PC-3 (cell line): ENCODE data around the gene DDX10. TPM values are rescaled to one million over a fixed set of nuclear protein-coding genes. Genes with fewer than 3 reads are reported as not detected.

Experiments
- ATAC-seq: fragments of 200-7000 bp; cut with Tn5 transposase; 2 replicates; pipeline ENCODE4 v1.9.1; 2020; ENCODE audit warnings: mild to moderate bottlenecking, moderate library complexity
- BruUV-seq: library from RNA; stranded (reverse); fragments of 400-500 nt; replicated peaks from 2 replicates; lab custom pipeline; 2021; lab: Mats Ljungman, UMichigan
- CTCF ChIA-PET: fragments of 300-600 bp; sonication (Branson Sonifier 250); formaldehyde crosslinking; loops from one replicate; lab custom pipeline; 2022; ENCODE audit warnings: antibody characterized with exemption; lab: Charles Lee
- POLR2A ChIA-PET: fragments of 300-600 bp; sonication (Branson Sonifier 250); formaldehyde crosslinking; loops from one replicate; lab custom pipeline; 2022; ENCODE audit warnings: antibody characterized with exemption; ENCODE audit not compliant: unreplicated experiment; lab: Charles Lee
- DNase-seq: peaks from one replicate; pipeline ENCODE4 v3.0.0-alpha.2; 2015
- H2AFZ ChIP-seq: fragments of 300-600 bp; sonication (generic); 2 replicates; pipeline ENCODE4 v1.6.0; 2016; ENCODE audit warnings: antibody characterized with exemption, low read length
- H3F3A ChIP-seq: fragments of 300-600 bp; sonication (generic); one replicate; pipeline ENCODE4 v1.6.0; 2017; ENCODE audit warnings: antibody characterized with exemption, low read length, control low read depth, mild to moderate bottlenecking; ENCODE audit not compliant: unreplicated experiment
- H3K27ac ChIP-seq: fragments of 300-600 bp; sonication (generic); 2 replicates; pipeline ENCODE4 v1.5.1; 2016; ENCODE audit warnings: mild to moderate bottlenecking, low read length
- H3K27me3 ChIP-seq: fragments of 300-600 bp; sonication (generic); 2 replicates; pipeline ENCODE4 v1.6.1; 2016; ENCODE audit warnings: low read length, mixed read lengths
- H3K36me3 ChIP-seq: fragments of 300-600 bp; sonication (generic); 2 replicates; pipeline ENCODE4 v1.6.1; 2016; ENCODE audit warnings: low read depth, mixed run types, low read length, mixed read lengths
- H3K4me1 ChIP-seq: fragments of 300-600 bp; sonication (generic); 2 replicates; pipeline ENCODE4 v1.5.1; 2016; ENCODE audit warnings: low read length; ENCODE audit not compliant: insufficient read depth
- H3K4me2 ChIP-seq: fragments of 300-600 bp; sonication (generic); 2 replicates; pipeline ENCODE4 v1.6.0; 2016; ENCODE audit warnings: low read length
- H3K4me3 ChIP-seq: fragments of 300-600 bp; sonication (generic); 2 replicates; pipeline ENCODE4 v1.5.1; 2016; ENCODE audit warnings: mild to moderate bottlenecking, low read length, mixed read lengths
- H3K79me2 ChIP-seq: fragments of 300-600 bp; sonication (generic); 2 replicates; pipeline ENCODE4 v1.6.1; 2017; ENCODE audit warnings: low read length, mixed read lengths
- H3K9ac ChIP-seq: fragments of 300-600 bp; sonication (generic); 2 replicates; pipeline ENCODE4 v1.6.0; 2016; ENCODE audit warnings: mild to moderate bottlenecking, low read length
- H3K9me2 ChIP-seq: fragments of 300-600 bp; sonication (generic); replicated peaks from 2 replicates; pipeline ENCODE4 v1.6.1; 2016; ENCODE audit warnings: mixed run types, low read length, mixed read lengths
- H3K9me3 ChIP-seq: fragments of 300-600 bp; sonication (generic); 2 replicates; pipeline ENCODE4 v1.6.1; 2016; ENCODE audit warnings: low read length, mixed read lengths
- H4K20me1 ChIP-seq: fragments of 300-600 bp; sonication (generic); 2 replicates; pipeline ENCODE4 v1.6.1; 2016; ENCODE audit warnings: low read length, mixed read lengths
- EZH2 ChIP-seq: fragments of 300-600 bp; sonication (generic); IDR thresholded peaks from one replicate; pipeline ENCODE4 v1.6.1; 2017; ENCODE audit warnings: antibody characterized with exemption, mild to moderate bottlenecking, low read length; ENCODE audit not compliant: unreplicated experiment
- EZH2phosphoT487 ChIP-seq: fragments of 300-600 bp; sonication (generic); IDR thresholded peaks from 2 replicates; pipeline ENCODE4 v1.6.1; 2018; ENCODE audit warnings: mild to moderate bottlenecking, antibody characterized with exemption, low read length, borderline replicate concordance
- intact Hi-C: fragments of 100-400 bp; cut with micrococcal nuclease; formaldehyde crosslinking; loops from 2 replicates; pipeline ENCODE4 v1.9.0; 2023
- total RNA-seq: library from RNA; depleted of rRNA; stranded (reverse); fragments of >200 nt; gene quantifications from 2 replicates; pipeline ENCODE4 v1.2.3, GENCODE V29; 2014
- TF ChIP-seq, protein P1 (sequence below): fragments of 300-600 bp; sonication (generic); conservative IDR thresholded peaks from 2 replicates; pipeline ENCODE4 v1.5.1; 2017; ENCODE audit warnings: antibody characterized with exemption, low read depth, mild to moderate bottlenecking, low read length

Gene DDX10
- total RNA-seq, 1 experiment from 2014 or later: 55.2 TPM

DNA sequence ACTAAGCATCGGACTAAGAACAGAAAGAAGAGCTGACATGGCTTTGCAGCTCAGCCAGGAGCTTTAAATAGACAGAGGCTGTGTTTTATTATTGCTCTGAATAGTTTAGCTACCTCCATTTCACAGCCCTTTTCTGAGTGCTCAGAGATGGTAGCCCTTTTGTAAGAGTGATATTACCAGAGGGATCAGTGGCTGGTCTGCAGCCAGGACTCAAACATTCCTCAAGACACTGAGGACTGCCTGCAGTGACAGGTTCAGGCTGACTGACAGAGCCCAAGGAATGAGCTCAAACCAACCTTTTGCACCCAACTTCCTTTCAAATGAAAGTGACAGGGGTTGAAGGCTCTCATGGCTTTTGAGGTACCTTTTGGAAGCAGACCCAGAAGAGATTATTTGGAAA lies 189.0 kb downstream of the DDX10 start:
- H2AFZ ChIP-seq: no peak overlapping the region
- peaks cover 18% of the 10 kb centered on the region for H3K4me1 ChIP-seq
- TF ChIP-seq EZH2phosphoT487 (no peak), EZH2 (no peak)
- TF ChIP-seq, protein P1, sequence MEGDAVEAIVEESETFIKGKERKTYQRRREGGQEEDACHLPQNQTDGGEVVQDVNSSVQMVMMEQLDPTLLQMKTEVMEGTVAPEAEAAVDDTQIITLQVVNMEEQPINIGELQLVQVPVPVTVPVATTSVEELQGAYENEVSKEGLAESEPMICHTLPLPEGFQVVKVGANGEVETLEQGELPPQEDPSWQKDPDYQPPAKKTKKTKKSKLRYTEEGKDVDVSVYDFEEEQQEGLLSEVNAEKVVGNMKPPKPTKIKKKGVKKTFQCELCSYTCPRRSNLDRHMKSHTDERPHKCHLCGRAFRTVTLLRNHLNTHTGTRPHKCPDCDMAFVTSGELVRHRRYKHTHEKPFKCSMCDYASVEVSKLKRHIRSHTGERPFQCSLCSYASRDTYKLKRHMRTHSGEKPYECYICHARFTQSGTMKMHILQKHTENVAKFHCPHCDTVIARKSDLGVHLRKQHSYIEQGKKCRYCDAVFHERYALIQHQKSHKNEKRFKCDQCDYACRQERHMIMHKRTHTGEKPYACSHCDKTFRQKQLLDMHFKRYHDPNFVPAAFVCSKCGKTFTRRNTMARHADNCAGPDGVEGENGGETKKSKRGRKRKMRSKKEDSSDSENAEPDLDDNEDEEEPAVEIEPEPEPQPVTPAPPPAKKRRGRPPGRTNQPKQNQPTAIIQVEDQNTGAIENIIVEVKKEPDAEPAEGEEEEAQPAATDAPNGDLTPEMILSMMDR: no peak
- H3K27ac ChIP-seq: no peak overlapping the region
- ATAC-seq: no peak
- H3F3A ChIP-seq: no peaks in the 10 kb centered on the region
- no peaks in the 10 kb centered on the region for H4K20me1 ChIP-seq
- no peak for DNase-seq
- H3K79me2 ChIP-seq: no peaks in the 10 kb centered on the region
- no peak overlapping the region for H3K9ac ChIP-seq
- BruUV-seq: no TSS peak
- intact Hi-C loops: no loop called here
- ChIA-PET POLR2A (interaction anchor here (0.6 kb wide), 1 partner anchor 600 kb away, joined by 4 read pairs; no protein-coding TSS in a partner anchor), CTCF (no interaction called here)
- H3K9me2 ChIP-seq: no peaks in the 10 kb centered on the region
- H3K36me3 ChIP-seq: peaks cover 6% of the 10 kb centered on the region; the same call in 1 of the 2 replicates
- no peaks in the 10 kb centered on the region for H3K9me3 ChIP-seq
- no peak overlapping the region for H3K4me2 ChIP-seq
- no peaks in the 10 kb centered on the region for H3K27me3 ChIP-seq
- H3K4me3 ChIP-seq: no peak overlapping the region

DNA sequence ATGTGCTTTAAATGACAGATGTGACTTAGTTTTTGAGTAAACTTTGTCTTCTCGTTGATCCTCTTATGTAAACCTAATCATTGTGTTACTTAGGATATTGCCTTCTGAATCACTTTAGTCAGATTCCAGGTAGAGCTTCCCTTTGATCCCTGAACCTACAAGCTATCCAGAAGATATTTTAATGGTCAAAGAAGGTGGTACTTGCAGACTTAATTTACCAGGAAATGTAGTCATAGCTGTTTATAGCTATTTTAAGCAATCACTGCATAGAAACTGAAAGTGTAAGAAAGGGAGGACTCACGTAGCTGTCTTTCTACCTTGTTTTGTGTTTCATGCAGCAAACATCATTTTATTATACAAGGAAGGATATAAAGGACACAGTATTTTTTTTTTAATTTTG lies 189.5 kb downstream of the DDX10 start:
- Histone ChIP-seq H3K4me3 (no peak overlapping the region), H3K79me2 (no peaks in the 10 kb centered on the region), H2AFZ (no peak overlapping the region), H3K27ac (no peak overlapping the region), H3K27me3 (no peaks in the 10 kb centered on the region), H4K20me1 (no peaks in the 10 kb centered on the region), H3K4me1 (peaks cover 23% of the 10 kb centered on the region), H3F3A (no peaks in the 10 kb centered on the region), H3K36me3 (peaks cover 6% of the 10 kb centered on the region; the same call in 1 of the 2 replicates), H3K9ac (no peak overlapping the region), H3K9me3 (no peaks in the 10 kb centered on the region), H3K9me2 (no peaks in the 10 kb centered on the region), H3K4me2 (no peak overlapping the region)
- CTCF ChIA-PET: no interaction called here
- DNase-seq (no peak), ATAC-seq (no peak)
- TF ChIP-seq, protein P1: no peak
- TF ChIP-seq EZH2phosphoT487 (no peak), EZH2 (no peak)
- intact Hi-C loops: no loop called here
- no TSS peak for BruUV-seq
- POLR2A ChIA-PET: no interaction called here

DNA sequence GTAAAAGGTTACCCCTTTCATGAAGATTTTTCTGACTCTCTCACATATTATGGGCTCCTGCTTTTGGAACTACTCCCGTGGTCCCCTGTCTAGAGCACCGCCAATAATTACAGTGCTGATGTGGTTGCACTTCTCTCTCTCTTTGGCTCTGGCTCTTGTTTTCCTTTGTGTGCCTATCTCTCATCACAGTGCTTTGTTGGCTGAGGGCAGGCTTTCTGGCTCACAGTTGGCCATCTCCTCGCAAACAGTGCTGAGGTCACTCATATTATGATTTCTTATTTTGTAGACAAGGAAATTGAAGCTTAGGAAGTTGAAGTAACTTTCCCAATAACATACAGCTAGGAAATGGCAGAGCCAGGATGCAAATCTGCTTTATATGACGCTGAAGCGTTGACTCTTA lies 192.5 kb downstream of the DDX10 start:
- ChIA-PET CTCF (interaction anchor here (0.6 kb wide), 1 partner anchor 232 kb away, joined by 3 read pairs; no protein-coding TSS in a partner anchor), POLR2A (no interaction called here)
- no peaks in the 10 kb centered on the region for H3K27me3 ChIP-seq
- intact Hi-C loops: no loop called here
- no peaks in the 10 kb centered on the region for H3K9me2 ChIP-seq
- peaks cover 12% of the 10 kb centered on the region for H3K4me1 ChIP-seq
- ATAC-seq: no peak
- no peak overlapping the region for H2AFZ ChIP-seq
- H4K20me1 ChIP-seq: no peaks in the 10 kb centered on the region
- H3K79me2 ChIP-seq: no peaks in the 10 kb centered on the region
- BruUV-seq: no TSS peak
- no peak for DNase-seq
- TF ChIP-seq EZH2: no peak
- TF ChIP-seq, protein P1: no peak
- no peak for TF ChIP-seq EZH2phosphoT487
- no peak overlapping the region for H3K27ac ChIP-seq
- H3K4me3 ChIP-seq: no peak overlapping the region
- no peaks in the 10 kb centered on the region for H3F3A ChIP-seq
- H3K9ac ChIP-seq: no peak overlapping the region
- peaks cover 4% of the 10 kb centered on the region; the same call in 1 of the 2 replicates for H3K36me3 ChIP-seq
- H3K9me3 ChIP-seq: no peaks in the 10 kb centered on the region
- H3K4me2 ChIP-seq: no peak overlapping the region
